ENCODE results near the gene HMGCS2. TPM values are rescaled to one million over a fixed set of nuclear protein-coding genes. Genes with fewer than 3 reads are reported as not detected.
A peak's percentile ranks its signal among the peaks of the same experiment; 100 is the strongest.

The HMGCS2 gene
- total and polyA plus RNA-seq, 7 donors, result 0.10 to 55.2 (median 14.1) TPM

GRCh38 chr1:119742677-119743076 is 26.0 kb downstream of the HMGCS2 start:
- 69 to 75% (median 73%) methylated on average over 7 of the region's 7 CpGs for WGBS, 3 donors
- DNase-seq (no peak), ATAC-seq (peak in 1 of 4 donors; percentile 20)
- Histone ChIP-seq H3K27ac (no peak overlapping the region), H3K36me3 (ENCODE audit: insufficient read depth in 1 of 2, low read depth in 1 of 2) (no peaks in the 10 kb centered on the region), H3K4me3 (no peak overlapping the region), H3K27me3 (ENCODE audit: insufficient read depth in 3 of 3, low read length in 2 of 3) (no peaks in the 10 kb centered on the region), H3K4me1 (peaks cover 5% of the 10 kb centered on the region), H3K9me3 (no peaks in the 10 kb centered on the region)
- intact Hi-C loops (cut with DNase I), result no loop called here
- TF ChIP-seq, protein P1, sequence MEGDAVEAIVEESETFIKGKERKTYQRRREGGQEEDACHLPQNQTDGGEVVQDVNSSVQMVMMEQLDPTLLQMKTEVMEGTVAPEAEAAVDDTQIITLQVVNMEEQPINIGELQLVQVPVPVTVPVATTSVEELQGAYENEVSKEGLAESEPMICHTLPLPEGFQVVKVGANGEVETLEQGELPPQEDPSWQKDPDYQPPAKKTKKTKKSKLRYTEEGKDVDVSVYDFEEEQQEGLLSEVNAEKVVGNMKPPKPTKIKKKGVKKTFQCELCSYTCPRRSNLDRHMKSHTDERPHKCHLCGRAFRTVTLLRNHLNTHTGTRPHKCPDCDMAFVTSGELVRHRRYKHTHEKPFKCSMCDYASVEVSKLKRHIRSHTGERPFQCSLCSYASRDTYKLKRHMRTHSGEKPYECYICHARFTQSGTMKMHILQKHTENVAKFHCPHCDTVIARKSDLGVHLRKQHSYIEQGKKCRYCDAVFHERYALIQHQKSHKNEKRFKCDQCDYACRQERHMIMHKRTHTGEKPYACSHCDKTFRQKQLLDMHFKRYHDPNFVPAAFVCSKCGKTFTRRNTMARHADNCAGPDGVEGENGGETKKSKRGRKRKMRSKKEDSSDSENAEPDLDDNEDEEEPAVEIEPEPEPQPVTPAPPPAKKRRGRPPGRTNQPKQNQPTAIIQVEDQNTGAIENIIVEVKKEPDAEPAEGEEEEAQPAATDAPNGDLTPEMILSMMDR (IDR thresholded peaks at IDR 0.05), result no peak

- ATAC-seq (peak in 3 of 4 donors; percentile 46 to 69 (median 67)), DNase-seq (no peak)
- Histone ChIP-seq H3K4me3 (no peak overlapping the region), H3K9me3 (no peaks in the 10 kb centered on the region), H3K4me1 (peaks cover 5% of the 10 kb centered on the region), H3K27ac (no peak overlapping the region), H3K36me3 (ENCODE audit: insufficient read depth in 1 of 2, low read depth in 1 of 2) (no peaks in the 10 kb centered on the region), H3K27me3 (ENCODE audit: insufficient read depth in 3 of 3, low read length in 2 of 3) (no peaks in the 10 kb centered on the region)
- intact Hi-C loops (cut with DNase I), result no loop called here
- TF ChIP-seq, protein P1 (IDR thresholded peaks at IDR 0.05), result no peak
- WGBS, 3 donors, result 26 to 50% (median 43%) methylated on average over 7 of the region's 7 CpGs
These were observed 26.5 kb downstream of the HMGCS2 start for GRCh38 chr1:119742202-119742601.

GRCh38 chr1:119740896-119741780 is 27.6 kb downstream of the HMGCS2 start:
- intact Hi-C loops (cut with DNase I), result no loop called here
- no peaks in the 10 kb centered on the region for H3K36me3 ChIP-seq (ENCODE audit: insufficient read depth in 1 of 2, low read depth in 1 of 2)

DNA sequence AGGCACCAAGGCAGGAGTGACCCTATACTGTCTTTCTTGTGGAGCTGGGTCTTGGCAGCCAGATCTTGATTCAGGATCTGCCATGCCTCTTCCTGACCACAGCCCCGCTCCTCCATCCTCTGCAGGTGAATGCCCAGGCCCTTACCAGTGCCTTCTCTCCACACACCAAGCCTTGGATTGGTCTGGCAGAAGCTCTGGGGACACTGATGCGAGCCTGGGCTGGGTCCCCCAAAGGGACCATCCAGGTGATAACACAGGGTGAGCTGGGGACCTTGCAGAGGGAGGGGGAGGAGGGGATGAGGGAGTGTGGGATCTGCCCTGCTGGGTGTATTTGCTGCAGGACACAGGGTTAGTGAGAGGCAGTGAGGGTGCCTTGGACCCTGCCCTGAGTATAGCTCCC is 28.4 kb downstream of the HMGCS2 start:
- Histone ChIP-seq H3K27ac (no peak overlapping the region), H3K27me3 (ENCODE audit: insufficient read depth in 3 of 3, low read length in 2 of 3) (no peaks in the 10 kb centered on the region), H3K4me1 (peaks cover 5% of the 10 kb centered on the region), H3K9me3 (no peaks in the 10 kb centered on the region), H3K4me3 (no peak overlapping the region), H3K36me3 (ENCODE audit: insufficient read depth in 1 of 2, low read depth in 1 of 2) (no peaks in the 10 kb centered on the region)
- ATAC-seq, result no peak
- WGBS, 3 donors, result 97 to 100% (median 100%) methylated on average over 2 of the region's 2 CpGs
- intact Hi-C loops (cut with DNase I), result no loop called here
- TF ChIP-seq, protein P1 (IDR thresholded peaks at IDR 0.05), result no peak
- DNase-seq, result no peak

More at GRCh38 chr1:119740896-119741780, 27.6 kb downstream of the HMGCS2 start:
- no peak overlapping the region for H3K27ac ChIP-seq
- no peak overlapping the region for H3K4me3 ChIP-seq
- no peak for DNase-seq
- no peaks in the 10 kb centered on the region for H3K9me3 ChIP-seq
- no peak for ATAC-seq
- no peaks in the 10 kb centered on the region for H3K27me3 ChIP-seq (ENCODE audit: insufficient read depth in 3 of 3, low read length in 2 of 3)
- TF ChIP-seq, protein P1 (IDR thresholded peaks at IDR 0.05), result no peak
- WGBS, 3 donors, result 88 to 93% (median 91%) methylated on average over 13 of the region's 13 CpGs
- peaks cover 5% of the 10 kb centered on the region for H3K4me1 ChIP-seq

All from psoas muscle (tissue), 8 donors.